ENCODE results near the gene IFT43. TPM values are rescaled to one million over a fixed set of nuclear protein-coding genes. Genes with fewer than 3 reads are reported as not detected.
A peak's percentile ranks its signal among the peaks of the same experiment; 100 is the strongest.

The IFT43 gene
- total RNA-seq, 2 donors from 2014 or later, result 46.3 to 49.6 TPM

- peak; percentile 65 for DNase-seq
These were observed 145.8 kb downstream of the IFT43 start for GRCh38 chr14:76131071-76131965.

GRCh38 chr14:76133103-76133502, 147.5 kb downstream of the IFT43 start:
- Histone ChIP-seq H3K4me1 (ENCODE audit: control insufficient read depth, insufficient read depth, low read length) (peaks cover 3% of the 10 kb centered on the region), H3K9ac (ENCODE audit: extremely low read depth, low read length, poor library complexity, severe bottlenecking) (no peak overlapping the region), H3K36me3 (ENCODE audit: control insufficient read depth, insufficient read depth, low read length) (no peaks in the 10 kb centered on the region), H3K4me3 (ENCODE audit: low read length) (no peak overlapping the region), H3K27ac (ENCODE audit: low read depth, low read length) (no peak overlapping the region), H3K27me3 (ENCODE audit: control insufficient read depth, insufficient read depth, low read length, poor library complexity, severe bottlenecking) (peaks cover 48% of the 10 kb centered on the region), H3K9me3 (ENCODE audit: control insufficient read depth, low read length) (no peaks in the 10 kb centered on the region)
- TF ChIP-seq CTCF (conservative IDR thresholded peaks at IDR 0.05), result no peak
- 34 to 55% methylated on average over 3 to 4 of the region's 4 CpGs for WGBS, 2 experiments (ENCODE audit: insufficient coverage in 1 of 2, insufficient read length in 1 of 2)
- Mint-ChIP-seq H3K4me1 (peaks cover 53% of the 10 kb centered on the region), H3K27ac (no peak overlapping the region), H3K27me3 (ENCODE audit: insufficient read depth) (peaks cover 60% of the 10 kb centered on the region), H3K36me3 (ENCODE audit: low read depth) (no peaks in the 10 kb centered on the region), H3K9me3 (no peaks in the 10 kb centered on the region), H3K4me3 (no peak overlapping the region)
- DNase-seq, result peak; percentile 86

More at GRCh38 chr14:76131071-76131965, 145.8 kb downstream of the IFT43 start:
- no peak overlapping the region for H3K27ac Mint-ChIP-seq
- no peak for TF ChIP-seq CTCF (conservative IDR thresholded peaks at IDR 0.05)
- peaks cover 55% of the 10 kb centered on the region for H3K27me3 Mint-ChIP-seq (ENCODE audit: insufficient read depth)
- H3K4me1 Mint-ChIP-seq, result peaks cover 37% of the 10 kb centered on the region
- Histone ChIP-seq H3K9me3 (ENCODE audit: control insufficient read depth, low read length) (no peaks in the 10 kb centered on the region), H3K36me3 (ENCODE audit: control insufficient read depth, insufficient read depth, low read length) (no peaks in the 10 kb centered on the region), H3K9ac (ENCODE audit: extremely low read depth, low read length, poor library complexity, severe bottlenecking) (no peak overlapping the region), H3K4me1 (ENCODE audit: control insufficient read depth, insufficient read depth, low read length) (no peaks in the 10 kb centered on the region), H3K27ac (ENCODE audit: low read depth, low read length) (no peak overlapping the region), H3K4me3 (ENCODE audit: low read length) (no peak overlapping the region), H3K27me3 (ENCODE audit: control insufficient read depth, insufficient read depth, low read length, poor library complexity, severe bottlenecking) (peaks cover 48% of the 10 kb centered on the region)
- no peaks in the 10 kb centered on the region for H3K9me3 Mint-ChIP-seq
- H3K4me3 Mint-ChIP-seq, result no peak overlapping the region
- 45 to 52% methylated on average over 14 to 21 of the region's 30 CpGs for WGBS, 2 experiments (ENCODE audit: insufficient coverage in 1 of 2, insufficient read length in 1 of 2)
- H3K36me3 Mint-ChIP-seq (ENCODE audit: low read depth), result no peaks in the 10 kb centered on the region

Other genes starting within 250 kb of the IFT43 start
- gene TGFB3, start 3.8 kb upstream of the IFT43 start, total RNA-seq, result 1 to 10 TPM; 6.1 to 6.8 TPM
- 100 to 1,000 TPM; 111 to 116 TPM for gene GPATCH2L, start 166.2 kb downstream of the IFT43 start, total RNA-seq